ENCODE data around the gene CD40. TPM values are rescaled to one million over a fixed set of nuclear protein-coding genes. Genes with fewer than 3 reads are reported as not detected.

CD40 gene
- total RNA-seq, 1 donor from 2014 or later = 12.7 TPM

DNA sequence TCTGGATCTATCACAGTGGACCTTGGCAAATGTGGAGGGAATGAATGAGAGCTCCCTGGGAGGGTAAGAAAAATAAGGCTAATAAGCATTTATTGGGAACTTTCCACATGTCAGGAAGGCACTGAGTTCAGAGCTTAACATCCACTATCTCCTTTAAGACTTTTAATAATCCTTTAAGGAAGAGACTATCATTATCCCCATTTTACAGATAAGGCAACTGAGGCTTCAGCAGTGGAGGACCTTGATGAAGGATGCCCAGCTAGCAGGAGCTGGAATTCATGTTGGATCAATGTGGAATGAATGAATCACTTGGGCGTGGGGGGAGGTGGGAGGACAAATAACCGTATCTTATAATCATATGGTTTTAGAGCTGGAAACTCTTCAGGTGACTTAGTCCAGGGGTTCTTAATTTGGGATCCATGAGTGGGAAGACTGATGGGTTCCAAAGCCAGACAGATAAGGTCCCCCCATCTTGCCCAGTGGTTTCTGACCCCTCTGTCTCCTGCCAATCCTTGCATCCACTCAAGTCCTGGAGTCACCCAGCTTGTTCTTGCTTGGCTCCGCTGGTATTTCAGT lies 54.9 kb downstream of the CD40 start:
- no peak for DNase-seq (ENCODE audit: low read depth, low spot score)

DNA sequence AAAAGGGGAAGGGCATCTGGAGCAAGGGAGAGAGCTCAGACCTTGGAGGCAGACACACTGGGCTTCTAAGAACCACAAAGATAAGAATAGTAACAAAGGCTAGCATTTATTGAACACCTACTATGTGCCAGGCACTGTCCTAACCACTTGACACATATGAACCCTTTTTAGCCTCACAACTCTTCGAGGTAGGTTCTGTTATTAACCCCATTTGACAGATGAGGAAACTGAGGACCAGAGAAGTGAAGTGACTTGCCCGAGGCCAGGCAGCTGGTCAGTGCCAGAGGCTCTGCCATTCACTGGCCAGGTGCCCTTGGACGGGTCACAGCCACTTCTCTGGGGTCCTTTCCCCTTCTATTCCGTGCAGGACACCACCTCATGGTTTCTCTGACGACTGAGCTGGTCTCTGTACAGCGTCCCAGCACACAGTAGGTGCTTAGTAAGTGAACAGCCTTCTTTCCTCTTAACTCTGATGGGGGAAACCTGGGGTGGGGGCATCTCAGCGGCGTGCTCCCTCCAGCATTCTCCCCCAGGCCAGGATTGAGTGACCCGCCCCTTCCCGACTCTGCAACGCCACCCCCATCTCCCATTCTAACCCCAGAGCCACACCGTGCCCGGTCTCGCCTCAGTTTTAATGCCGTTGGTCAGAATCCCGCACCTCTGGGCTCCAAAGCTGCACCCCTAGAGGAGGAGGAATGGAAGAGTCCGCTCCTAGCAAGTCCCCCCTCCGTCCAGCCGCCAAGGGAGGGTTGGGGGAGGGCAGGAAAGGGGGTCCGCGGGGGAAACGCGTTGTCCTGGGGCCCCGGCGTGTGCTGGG lies 55.7 kb downstream of the CD40 start:
- DNase-seq (ENCODE audit: low read depth, low spot score) = no peak

- peak; percentile 8 for DNase-seq (ENCODE audit: low read depth, low spot score)
Observed at GRCh38 chr20:46174469-46175126, 56.5 kb downstream of the CD40 start.

GRCh38 chr20:46175127-46175494 lies 57.0 kb downstream of the CD40 start:
- no peak for DNase-seq (ENCODE audit: low read depth, low spot score)

- DNase-seq (ENCODE audit: low read depth, low spot score) = no peak
Observed at GRCh38 chr20:46176739-46177378, 58.7 kb downstream of the CD40 start.

DNA sequence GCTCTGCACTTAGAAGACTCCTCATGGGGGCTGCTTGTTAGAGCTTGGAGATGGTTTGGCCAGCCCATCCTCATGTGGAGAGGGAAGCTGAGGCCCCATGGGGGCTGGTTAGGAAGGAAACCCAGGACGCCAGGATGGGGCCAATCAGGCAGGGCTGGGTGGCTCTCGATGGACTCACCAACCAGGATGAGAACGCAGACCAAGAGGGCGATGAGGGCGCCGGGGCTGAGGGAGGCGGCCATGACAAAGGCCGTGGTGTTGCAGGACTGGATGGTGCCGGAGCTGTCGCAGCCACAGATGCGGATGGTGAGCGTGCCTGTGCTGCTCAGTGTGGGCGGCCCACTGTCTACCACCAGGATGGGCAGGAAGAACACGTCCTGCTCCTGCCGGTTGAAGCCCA lies 59.7 kb downstream of the CD40 start:
- DNase-seq (ENCODE audit: low read depth, low spot score) = no peak

- DNase-seq (ENCODE audit: low read depth, low spot score) = no peak
Observed at GRCh38 chr20:46178891-46179290, 60.8 kb downstream of the CD40 start.

Other genes starting within 250 kb of the CD40 start
- 4.2 and 5.2 TPM in 2 replicates for gene ZSWIM1, start 237.1 kb upstream of the CD40 start, total RNA-seq
- 0.53 and 0.59 TPM in 2 replicates for gene SPATA25, start 230.7 kb upstream of the CD40 start, total RNA-seq
- gene NEURL2, start 227.1 kb upstream of the CD40 start, total RNA-seq = 2.2 and 2.7 TPM in 2 replicates
- 40.2 and 48.9 TPM in 2 replicates for gene CTSA, start 227.0 kb upstream of the CD40 start, total RNA-seq
- 14.9 and 19.7 TPM in 2 replicates for gene PLTP, start 206.2 kb upstream of the CD40 start, total RNA-seq
- gene PCIF1, start 183.6 kb upstream of the CD40 start, total RNA-seq = 8.8 and 9.3 TPM in 2 replicates
- gene ZNF335, start 146.1 kb upstream of the CD40 start, total RNA-seq = 9.5 and 14.6 TPM in 2 replicates
- 0.04 TPM in 1 of 2 replicates, not detected in the other for gene MMP9, start 109.4 kb upstream of the CD40 start, total RNA-seq
- gene SLC12A5, start 89.1 kb upstream of the CD40 start, total RNA-seq = 0.07 and 0.26 TPM in 2 replicates
- gene NCOA5, start 28.4 kb upstream of the CD40 start, total RNA-seq = 10.6 and 15.9 TPM in 2 replicates
- not detected in 2 replicates for gene CDH22, start 190.2 kb downstream of the CD40 start, total RNA-seq

All from pulmonary artery endothelial cell (primary cell).